Peyer's patch (tissue), 4 donors: Measurements from ENCODE around the gene ABCG4.

Experiments used
- CTCF ChIP-seq, 6 experiments: fragments of 450-650 bp in 4 of 6; fragments of 200-600 bp in 2 of 6; sonication (generic) in 1 of 6; IDR thresholded peaks; one replicate each; pipeline ENCODE4 v1.5.1; 2017 to 2019; ENCODE audit warnings: antibody characterized with exemption in 6 of 6, mild to moderate bottlenecking in 3 of 6, moderate library complexity in 1 of 6
- POLR2A ChIP-seq, 2 donors: fragments of 450-650 bp; IDR thresholded peaks; one replicate each; pipeline ENCODE4 v1.5.1; 2017; ENCODE audit warnings: antibody characterized with exemption in 2 of 2, mild to moderate bottlenecking in 2 of 2, moderate library complexity in 2 of 2

GRCh38 chr11:119180729-119181676 lies 32.2 kb downstream of the ABCG4 start:
- TF ChIP-seq CTCF (IDR thresholded peaks at IDR 0.05) (no peak), POLR2A (IDR thresholded peaks at IDR 0.05) (no peak)
